Right kidney (tissue), 1 donor: Measurements from ENCODE around the gene TMEM240.
"Not testable (repeated sequence)": the region's sequence is repeated elsewhere in the genome, so short reads cannot be mapped to it uniquely, and the experiment has no call there.

Source experiments
- DNase-seq: peaks from one replicate; pipeline ENCODE4 v3.0.0-alpha.2; 2016

Gene TMEM240

DNA sequence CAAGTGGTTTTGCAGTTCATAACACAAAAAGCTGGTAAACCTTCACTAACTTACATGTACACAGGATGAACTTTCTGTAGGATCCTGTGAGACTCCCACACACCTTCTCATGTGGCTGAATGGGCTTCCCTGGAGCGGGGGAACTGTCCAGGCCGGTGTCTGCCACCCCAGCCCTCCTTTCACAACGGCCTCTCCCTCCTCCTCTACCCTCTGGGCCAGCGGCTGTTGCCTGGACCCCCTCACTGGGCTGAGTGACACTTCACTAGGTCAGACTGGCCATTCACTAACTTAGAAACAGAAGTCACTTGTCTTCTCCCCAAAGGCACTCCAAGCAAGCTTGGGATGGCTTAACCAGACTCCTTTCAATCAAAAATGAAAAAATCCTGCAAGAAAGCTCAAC is 18.2 kb upstream of the TMEM240 start:
- no peak for DNase-seq

DNA sequence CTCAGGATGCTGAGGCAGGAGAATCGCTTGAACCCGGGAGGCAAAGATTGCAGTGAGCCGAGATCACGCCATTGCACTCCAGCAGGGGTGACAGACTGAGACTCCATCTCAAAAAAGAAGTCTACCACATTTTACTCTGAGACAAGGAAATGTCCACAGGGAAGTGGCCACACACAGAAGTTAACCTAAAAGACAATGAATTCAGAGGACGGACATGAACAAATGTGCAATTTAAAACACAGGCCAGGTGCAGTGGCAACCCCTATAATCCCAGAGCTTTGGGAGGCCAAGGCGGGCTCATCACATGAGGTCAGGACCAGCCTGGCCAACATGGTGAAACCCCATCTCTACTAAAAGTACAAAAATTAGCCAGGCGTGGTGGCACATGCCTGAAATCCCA is 17.3 kb upstream of the TMEM240 start:
- not testable (repeated sequence) for DNase-seq

GRCh38 chr1:1556961-1557360 is 16.5 kb upstream of the TMEM240 start:
- DNase-seq, result not testable (repeated sequence)

- DNase-seq, result no peak
These were observed 16.1 kb upstream of the TMEM240 start for GRCh38 chr1:1556505-1556904.

- DNase-seq, result no peak
These were observed 14.8 kb upstream of the TMEM240 start for GRCh38 chr1:1554926-1555915.

DNA sequence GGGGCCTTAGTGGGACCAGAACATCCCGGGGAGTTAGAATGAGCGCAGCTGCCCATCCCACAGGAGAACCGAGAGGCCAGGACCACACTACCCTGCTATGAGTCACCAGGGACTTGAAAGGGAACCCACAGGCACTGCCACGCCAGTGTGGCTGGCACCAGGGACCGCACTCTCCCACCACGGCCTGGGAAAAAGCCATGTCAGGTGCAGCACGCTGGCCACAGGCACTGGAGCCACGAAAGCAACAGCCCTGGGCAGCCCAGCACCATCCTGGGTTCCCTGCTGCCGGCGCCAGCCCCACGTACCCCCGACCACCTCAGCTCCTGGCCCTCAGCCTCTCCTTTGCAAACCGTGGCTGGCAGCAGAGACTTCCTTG is 14.1 kb upstream of the TMEM240 start:
- DNase-seq, result no peak

DNA sequence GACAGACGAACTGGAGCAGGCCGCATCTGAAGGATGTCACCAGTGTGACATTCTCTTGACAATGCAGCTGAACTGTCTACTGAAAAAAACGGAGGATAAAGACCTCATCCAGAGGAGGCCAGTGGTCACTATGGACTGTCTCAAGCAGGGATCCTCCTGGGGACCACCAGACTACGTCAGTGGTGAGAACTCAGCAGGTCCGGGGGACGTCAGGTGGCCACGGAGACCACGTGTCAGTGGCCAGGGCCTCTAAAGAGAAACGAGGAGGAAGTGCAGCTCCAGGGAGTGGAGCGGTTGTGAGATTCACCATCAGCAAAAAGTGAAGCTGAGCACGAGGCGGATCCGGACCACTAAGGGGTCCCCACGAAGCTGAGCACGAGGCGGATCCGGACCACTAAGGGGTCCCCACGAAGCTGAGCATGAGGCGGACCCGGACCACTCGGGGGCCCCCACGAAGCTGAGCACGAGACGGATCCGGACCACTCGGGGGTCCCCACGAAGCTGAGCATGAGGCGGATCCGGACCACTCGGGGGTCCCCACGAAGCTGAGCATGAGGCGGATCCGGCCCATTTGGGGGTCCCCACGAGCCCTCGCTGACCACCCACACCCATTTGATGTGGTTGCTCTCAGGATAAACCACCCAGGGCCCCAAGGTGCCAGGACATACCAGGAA is 13.5 kb upstream of the TMEM240 start:
- no peak for DNase-seq

DNA sequence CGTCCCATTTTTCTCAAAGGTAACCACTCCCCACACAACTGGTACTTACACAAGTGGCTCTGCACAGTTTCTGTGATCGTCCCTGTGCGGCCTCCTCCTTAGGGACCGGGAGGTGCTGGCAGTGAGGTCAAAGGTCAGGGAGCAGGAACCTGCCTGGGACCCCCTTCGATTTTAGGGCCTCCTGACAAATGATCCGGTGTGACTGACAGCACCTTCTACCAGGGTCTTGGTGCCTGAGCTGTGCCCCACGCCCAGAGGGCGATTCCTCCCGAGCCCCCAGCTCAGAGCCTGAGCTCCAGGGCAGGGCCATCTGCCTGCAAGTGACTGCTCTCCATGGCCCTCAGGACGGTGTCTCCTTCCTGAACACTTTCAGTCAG is 11.8 kb upstream of the TMEM240 start:
- no peak for DNase-seq

GRCh38 chr1:1551524-1552262 is 11.3 kb upstream of the TMEM240 start:
- DNase-seq, result no peak

GRCh38 chr1:1550591-1551432 is 10.4 kb upstream of the TMEM240 start:
- DNase-seq, result no peak

DNA sequence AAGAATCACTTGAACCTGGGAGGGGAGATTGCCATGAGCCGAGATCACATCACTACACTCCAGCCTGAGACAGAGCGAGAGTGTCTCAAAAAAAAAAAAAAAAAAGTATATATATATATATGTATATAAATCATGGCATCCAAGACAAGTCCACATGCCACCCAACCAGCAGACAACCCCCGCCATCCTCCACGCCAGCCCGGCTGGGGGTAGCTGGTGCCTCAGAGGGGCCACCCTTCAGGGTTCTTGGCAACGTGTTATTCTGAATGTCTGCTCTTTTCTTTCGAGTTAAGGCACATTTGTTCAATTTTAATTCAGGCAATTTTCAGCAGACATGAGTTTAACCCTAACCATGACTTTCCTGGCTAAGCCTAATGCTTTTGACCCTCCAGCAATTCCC is 9.7 kb upstream of the TMEM240 start:
- DNase-seq, result no peak

GRCh38 chr1:1548591-1548990 is 8.2 kb upstream of the TMEM240 start:
- no peak for DNase-seq

GRCh38 chr1:1547476-1547875 is 7.1 kb upstream of the TMEM240 start:
- DNase-seq, result no peak

DNA sequence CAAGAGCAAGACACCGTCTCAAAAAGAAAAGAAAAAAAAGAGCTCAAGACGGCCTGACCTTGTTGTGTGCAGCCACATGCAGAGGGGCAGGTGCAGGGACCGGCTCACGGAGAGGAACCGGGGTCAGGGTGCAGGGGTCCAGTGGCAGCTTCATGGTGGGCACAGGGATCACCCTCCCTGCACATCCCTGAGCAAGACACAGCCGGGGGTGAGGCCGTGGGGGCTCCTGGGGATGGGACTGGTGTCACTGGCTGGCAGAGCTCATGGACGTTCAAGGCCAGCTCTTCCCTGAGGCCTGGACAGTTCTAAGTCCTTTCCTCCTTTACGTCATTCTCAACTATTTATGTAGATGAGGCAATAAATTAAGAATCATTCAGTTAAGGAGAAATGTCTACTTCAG is 6.6 kb upstream of the TMEM240 start:
- DNase-seq, result no peak

GRCh38 chr1:1545946-1546737 is 5.7 kb upstream of the TMEM240 start:
- no peak for DNase-seq

DNA sequence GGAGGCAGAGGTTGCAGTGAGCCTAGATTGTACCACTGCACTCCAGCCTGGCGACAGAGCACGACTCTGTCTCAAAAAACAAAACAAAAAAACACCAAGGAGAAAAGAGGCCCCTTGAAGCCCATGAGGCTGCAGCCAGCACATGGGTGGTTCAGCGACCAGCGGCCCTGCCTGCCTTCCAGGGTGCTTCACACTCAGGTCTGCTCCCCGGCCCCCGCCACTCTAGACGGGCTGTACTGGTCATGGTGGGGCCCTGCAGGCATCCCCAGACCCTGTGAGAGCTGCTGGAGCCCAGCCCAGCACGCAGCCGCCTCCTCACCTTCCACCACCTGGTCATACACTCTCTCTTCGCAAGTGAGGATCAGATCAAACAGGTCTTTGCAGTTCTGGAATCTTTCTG is 4.1 kb upstream of the TMEM240 start:
- no peak for DNase-seq

DNA sequence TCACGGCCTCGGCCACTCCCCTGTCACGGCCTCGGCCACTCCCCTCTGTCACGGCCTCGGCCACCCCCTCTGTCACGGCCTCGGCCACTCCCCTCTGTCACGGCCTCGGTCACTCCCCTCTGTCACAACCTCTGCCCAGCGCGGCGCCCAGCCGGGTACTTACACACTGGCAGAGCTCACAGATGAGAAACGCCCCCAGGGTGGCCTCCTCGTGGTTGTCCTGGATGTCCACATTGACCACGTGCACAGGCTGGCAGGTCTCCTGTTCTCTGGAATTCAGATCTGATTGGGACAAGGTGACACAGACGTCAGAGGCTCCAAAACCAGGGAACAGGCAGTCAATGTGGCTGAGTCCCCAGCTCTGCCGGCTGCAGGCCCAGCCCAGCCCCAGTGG is 3.3 kb upstream of the TMEM240 start:
- no peak for DNase-seq

- no peak for DNase-seq
These were observed 2.6 kb upstream of the TMEM240 start for GRCh38 chr1:1542766-1543705.

GRCh38 chr1:1541956-1542765 is 1.7 kb upstream of the TMEM240 start:
- no peak for DNase-seq
